Parathyroid adenoma (tissue), 2 donors: Measurements from ENCODE around the gene UCMA.

Experiments used
- H2AFZ ChIP-seq: fragments of 300-600 bp; sonication (generic); one replicate; pipeline ENCODE4 v1.7.0; 2017; ENCODE audit warnings: antibody characterized with exemption, mild to moderate bottlenecking
- H3K27ac ChIP-seq: fragments of 300-600 bp; sonication (generic); one replicate; pipeline ENCODE4 v1.7.0; 2017
- H3K27me3 ChIP-seq: fragments of 300-600 bp; sonication (generic); one replicate; pipeline ENCODE4 v1.7.0; 2017; ENCODE audit warnings: low read length; ENCODE audit not compliant: control insufficient read depth, insufficient read depth
- H3K36me3 ChIP-seq: fragments of 300-600 bp; sonication (generic); one replicate; pipeline ENCODE4 v1.7.0; 2017; ENCODE audit warnings: low read length; ENCODE audit not compliant: control insufficient read depth, insufficient read depth
- H3K4me1 ChIP-seq: fragments of 300-600 bp; sonication (generic); one replicate; pipeline ENCODE4 v1.7.0; 2017; ENCODE audit warnings: control low read depth
- H3K4me2 ChIP-seq: fragments of 300-600 bp; sonication (generic); one replicate; pipeline ENCODE4 v1.7.0; 2017; ENCODE audit warnings: low read length
- H3K4me3 ChIP-seq: fragments of 300-600 bp; sonication (generic); one replicate; pipeline ENCODE4 v1.7.0; 2017; ENCODE audit warnings: low read depth, low read length
- H3K79me2 ChIP-seq: fragments of 300-600 bp; sonication (generic); one replicate; pipeline ENCODE4 v1.7.0; 2017; ENCODE audit warnings: control low read depth
- H3K9ac ChIP-seq: fragments of 300-600 bp; sonication (generic); one replicate; pipeline ENCODE4 v1.7.0; 2017; ENCODE audit warnings: mild to moderate bottlenecking
- H3K9me3 ChIP-seq: fragments of 300-600 bp; sonication (generic); one replicate; pipeline ENCODE4 v1.7.0; 2017; ENCODE audit warnings: low read length; ENCODE audit not compliant: control insufficient read depth
- TF ChIP-seq, protein P1 (sequence below): fragments of 300-600 bp; sonication (generic); IDR thresholded peaks from one replicate; pipeline ENCODE4 v1.7.0; 2017; ENCODE audit warnings: antibody characterized with exemption, mild to moderate bottlenecking
- donor health status: primary hyperparathyroidism.

UCMA gene

DNA sequence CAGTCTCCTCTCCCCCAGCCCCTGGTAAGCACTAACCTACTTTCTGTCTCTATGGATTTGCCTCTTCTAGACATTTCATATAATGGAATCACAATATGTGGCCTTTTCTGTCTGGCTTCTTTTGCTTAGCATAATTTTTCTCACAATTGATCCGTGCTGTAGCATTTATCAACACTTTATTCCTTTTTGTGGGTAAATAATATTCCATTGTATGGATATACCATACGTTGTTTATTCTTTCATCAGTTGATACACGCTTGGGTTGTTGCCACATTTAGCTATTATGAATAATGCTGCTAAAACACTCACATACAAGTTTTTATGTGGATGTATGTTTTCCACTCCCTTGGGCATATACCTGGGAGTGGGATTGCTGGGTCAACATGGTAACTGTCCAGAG is 47.0 kb downstream of the UCMA start:
- no peak overlapping the region for H3K27ac ChIP-seq
- no peaks in the 10 kb centered on the region for H3K4me1 ChIP-seq
- no peak overlapping the region for H3K4me2 ChIP-seq
- H3K36me3 ChIP-seq: no peaks in the 10 kb centered on the region
- TF ChIP-seq, protein P1, sequence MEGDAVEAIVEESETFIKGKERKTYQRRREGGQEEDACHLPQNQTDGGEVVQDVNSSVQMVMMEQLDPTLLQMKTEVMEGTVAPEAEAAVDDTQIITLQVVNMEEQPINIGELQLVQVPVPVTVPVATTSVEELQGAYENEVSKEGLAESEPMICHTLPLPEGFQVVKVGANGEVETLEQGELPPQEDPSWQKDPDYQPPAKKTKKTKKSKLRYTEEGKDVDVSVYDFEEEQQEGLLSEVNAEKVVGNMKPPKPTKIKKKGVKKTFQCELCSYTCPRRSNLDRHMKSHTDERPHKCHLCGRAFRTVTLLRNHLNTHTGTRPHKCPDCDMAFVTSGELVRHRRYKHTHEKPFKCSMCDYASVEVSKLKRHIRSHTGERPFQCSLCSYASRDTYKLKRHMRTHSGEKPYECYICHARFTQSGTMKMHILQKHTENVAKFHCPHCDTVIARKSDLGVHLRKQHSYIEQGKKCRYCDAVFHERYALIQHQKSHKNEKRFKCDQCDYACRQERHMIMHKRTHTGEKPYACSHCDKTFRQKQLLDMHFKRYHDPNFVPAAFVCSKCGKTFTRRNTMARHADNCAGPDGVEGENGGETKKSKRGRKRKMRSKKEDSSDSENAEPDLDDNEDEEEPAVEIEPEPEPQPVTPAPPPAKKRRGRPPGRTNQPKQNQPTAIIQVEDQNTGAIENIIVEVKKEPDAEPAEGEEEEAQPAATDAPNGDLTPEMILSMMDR: no peak
- no peak overlapping the region for H2AFZ ChIP-seq
- no peaks in the 10 kb centered on the region for H3K9me3 ChIP-seq
- H3K4me3 ChIP-seq: no peak overlapping the region
- no peak overlapping the region for H3K9ac ChIP-seq
- no peaks in the 10 kb centered on the region for H3K79me2 ChIP-seq
- H3K27me3 ChIP-seq: no peaks in the 10 kb centered on the region

DNA sequence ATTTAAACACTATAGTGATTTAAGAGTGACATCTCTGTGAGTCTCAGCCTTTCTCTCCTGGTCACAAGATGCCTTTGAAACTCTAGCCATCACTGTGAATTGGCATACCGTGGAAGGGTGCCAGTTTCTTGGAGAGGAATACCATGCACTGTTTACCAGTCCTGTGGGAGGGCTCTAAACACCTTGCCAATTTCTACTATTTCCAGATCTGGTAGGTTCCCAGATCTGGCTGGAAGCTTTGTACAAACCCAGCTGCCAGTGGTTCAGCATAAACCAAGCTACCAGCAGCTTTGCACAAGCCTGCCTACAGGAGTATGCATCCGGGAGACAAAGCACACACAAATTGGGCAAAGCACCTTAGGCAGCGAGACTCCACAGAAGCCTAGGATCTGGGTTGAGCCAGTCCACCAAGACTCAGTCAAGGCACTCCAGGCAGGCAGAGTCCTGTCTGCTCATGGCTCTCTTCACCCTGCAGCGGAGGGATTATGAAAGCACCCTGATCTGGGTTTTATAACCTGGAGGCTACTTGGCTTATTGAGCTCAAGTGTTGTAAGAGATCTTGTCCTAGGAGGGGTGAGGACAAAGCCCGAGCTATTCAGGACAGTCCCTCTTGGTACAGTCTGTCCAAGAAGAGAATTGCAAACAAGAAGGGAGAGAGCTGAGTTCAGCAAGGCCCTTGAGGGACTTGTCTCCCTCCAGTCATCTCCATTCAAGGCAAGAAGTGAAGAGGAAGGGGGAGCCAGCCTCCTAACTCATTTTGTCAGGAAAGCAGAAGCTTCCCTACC is 49.3 kb downstream of the UCMA start:
- Histone ChIP-seq H3K4me2 (no peak overlapping the region), H2AFZ (no peak overlapping the region), H3K4me3 (no peak overlapping the region), H3K9me3 (no peaks in the 10 kb centered on the region), H3K79me2 (no peaks in the 10 kb centered on the region), H3K27ac (no peak overlapping the region), H3K9ac (no peak overlapping the region), H3K4me1 (no peaks in the 10 kb centered on the region), H3K27me3 (no peaks in the 10 kb centered on the region), H3K36me3 (no peaks in the 10 kb centered on the region)
- TF ChIP-seq, protein P1: no peak

DNA sequence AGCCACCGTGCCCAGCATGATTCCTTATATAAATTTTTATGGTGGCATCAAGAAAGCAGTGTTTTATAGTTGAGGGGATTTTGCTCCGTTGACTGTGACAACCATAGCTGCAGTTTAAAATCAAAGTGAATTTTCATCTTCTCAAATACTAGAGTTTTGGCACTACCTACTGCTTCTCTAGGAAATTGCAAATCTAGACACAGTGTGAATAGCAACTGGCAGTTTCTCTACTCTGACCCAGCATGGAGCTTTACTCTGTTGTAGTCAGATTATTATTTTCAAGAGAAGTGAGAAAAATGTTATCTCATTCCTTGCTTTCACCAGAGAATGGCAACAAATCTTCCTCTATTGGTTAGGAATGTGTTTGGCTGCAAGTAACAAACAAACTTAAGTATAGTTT is 49.9 kb downstream of the UCMA start:
- TF ChIP-seq, protein P1: no peak
- Histone ChIP-seq H3K4me3 (no peak overlapping the region), H3K9me3 (no peaks in the 10 kb centered on the region), H2AFZ (no peak overlapping the region), H3K4me2 (no peak overlapping the region), H3K9ac (no peak overlapping the region), H3K36me3 (no peaks in the 10 kb centered on the region), H3K79me2 (no peaks in the 10 kb centered on the region), H3K27me3 (no peaks in the 10 kb centered on the region), H3K27ac (no peak overlapping the region), H3K4me1 (no peaks in the 10 kb centered on the region)

DNA sequence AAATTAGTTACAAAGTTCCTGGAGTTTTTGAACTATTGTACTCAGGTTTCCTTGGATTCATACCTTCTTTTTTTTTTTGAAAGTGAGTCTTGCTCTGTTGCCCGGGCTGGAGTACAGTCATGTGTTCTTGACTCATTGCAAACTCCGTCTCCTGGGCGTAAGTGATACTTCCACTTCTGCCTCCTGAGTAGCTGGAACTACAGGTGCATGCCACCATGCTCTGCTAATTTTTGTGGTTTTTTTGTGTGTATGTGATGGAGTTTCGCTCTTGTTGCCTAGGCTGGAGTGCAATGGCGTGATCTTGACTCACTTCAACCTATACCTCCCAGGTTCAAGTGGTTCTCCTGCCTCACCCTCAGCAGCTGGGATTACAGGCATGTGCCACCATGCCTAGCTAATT is 50.5 kb downstream of the UCMA start:
- no peak overlapping the region for H3K27ac ChIP-seq
- H3K9ac ChIP-seq: no peak overlapping the region
- H3K9me3 ChIP-seq: no peaks in the 10 kb centered on the region
- no peak overlapping the region for H2AFZ ChIP-seq
- no peaks in the 10 kb centered on the region for H3K4me1 ChIP-seq
- no peaks in the 10 kb centered on the region for H3K27me3 ChIP-seq
- TF ChIP-seq, protein P1: no peak
- no peak overlapping the region for H3K4me3 ChIP-seq
- H3K4me2 ChIP-seq: no peak overlapping the region
- H3K79me2 ChIP-seq: no peaks in the 10 kb centered on the region
- no peaks in the 10 kb centered on the region for H3K36me3 ChIP-seq

DNA sequence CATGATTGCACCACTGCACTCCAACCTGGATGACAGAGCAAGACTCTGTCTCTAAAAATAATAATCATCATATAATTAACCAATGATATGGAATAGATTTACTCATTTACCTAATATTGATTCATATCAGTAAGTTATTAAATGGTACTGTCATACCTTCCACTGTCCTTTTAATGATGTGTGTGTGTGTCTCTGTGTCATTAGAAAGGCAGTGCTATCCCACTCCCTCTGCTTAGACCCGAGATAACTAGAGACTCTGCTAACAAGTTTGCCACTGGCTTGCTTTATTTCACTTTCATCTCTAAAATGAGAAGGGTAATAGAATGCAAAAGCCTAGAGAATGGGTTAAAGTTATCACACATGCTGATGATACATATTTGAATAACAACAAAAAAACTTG is 51.8 kb downstream of the UCMA start:
- H3K36me3 ChIP-seq: no peaks in the 10 kb centered on the region
- no peak overlapping the region for H3K9ac ChIP-seq
- H3K4me3 ChIP-seq: no peak overlapping the region
- H3K27ac ChIP-seq: no peak overlapping the region
- H3K9me3 ChIP-seq: no peaks in the 10 kb centered on the region
- H3K27me3 ChIP-seq: no peaks in the 10 kb centered on the region
- no peaks in the 10 kb centered on the region for H3K79me2 ChIP-seq
- TF ChIP-seq, protein P1: no peak
- no peak overlapping the region for H3K4me2 ChIP-seq
- H3K4me1 ChIP-seq: no peaks in the 10 kb centered on the region
- no peak overlapping the region for H2AFZ ChIP-seq
